B cell (primary cell): ENCODE measurements around the gene LRCH1.

Source experiments
- CTCF ChIP-seq: fragments of 200-600 bp; IDR thresholded peaks from one replicate; pipeline ENCODE4 v1.8.0; 2022; ENCODE audit warnings: antibody characterized with exemption, mild to moderate bottlenecking
- EZH2 ChIP-seq: IDR thresholded peaks from 2 replicates; pipeline ENCODE4 v1.6.1; 2012; ENCODE audit warnings: borderline replicate concordance, low read depth, mild to moderate bottlenecking, moderate library complexity, low read length; ENCODE audit not compliant: insufficient read depth, poor library complexity, severe bottlenecking

- TF ChIP-seq CTCF (no peak), EZH2 (no peak)
These were observed 6.7 kb upstream of the LRCH1 start for GRCh38 chr13:46546084-46546768.
